ENCODE measurements around the gene CD86. TPM values are rescaled to one million over a fixed set of nuclear protein-coding genes. Genes with fewer than 3 reads are reported as not detected.
"Not testable (repeated sequence)": the region's sequence is repeated elsewhere in the genome, so short reads cannot be mapped to it uniquely, and the experiment has no call there.

The CD86 gene
- polyA plus RNA-seq, 4 donors = 0.89 to 3.1 (median 2.2) TPM

DNA sequence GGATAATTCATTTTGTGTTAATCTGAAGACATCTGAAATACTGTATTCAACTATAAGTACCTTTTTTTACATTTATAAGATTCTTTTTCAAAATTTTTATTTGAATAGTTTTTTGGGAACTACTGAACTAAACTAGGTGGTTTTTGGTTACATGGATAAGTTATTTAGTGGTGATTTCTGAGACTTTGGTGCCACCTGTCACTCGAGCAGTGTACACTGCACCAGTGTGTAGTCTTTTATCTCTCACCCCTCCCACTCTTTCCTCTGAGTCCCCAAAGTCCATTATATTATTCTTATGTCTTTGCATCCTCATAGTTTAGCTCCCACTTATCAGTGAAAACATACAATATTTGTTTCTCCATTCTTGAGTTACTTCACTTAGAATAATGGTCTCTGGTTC is 57.6 kb downstream of the CD86 start:
- Histone ChIP-seq H3K27ac (ENCODE audit: low read depth in 1 of 3, low read length in 2 of 3) (no peak overlapping the region), H3K4me1 (ENCODE audit: control insufficient read depth in 3 of 3, insufficient read depth in 2 of 3, low read depth in 1 of 3, low read length in 2 of 3) (no peaks in the 10 kb centered on the region), H3K27me3 (ENCODE audit: control insufficient read depth in 3 of 3, insufficient read depth in 3 of 3, low read length in 3 of 3) (no peaks in the 10 kb centered on the region), H3K9me3 (ENCODE audit: control insufficient read depth in 2 of 2, insufficient read depth in 1 of 2, low read depth in 1 of 2, low read length in 1 of 2) (peaks cover 0 to 4% of the 10 kb centered on the region in 2 donors), H3K4me3 (ENCODE audit: low read depth in 1 of 3, low read length in 3 of 3) (no peak overlapping the region), H3K36me3 (ENCODE audit: control insufficient read depth in 3 of 3, insufficient read depth in 2 of 3, low read depth in 1 of 3, low read length in 3 of 3) (no peaks in the 10 kb centered on the region)
- no peak for DNase-seq
- FAIRE-seq = no peak
- WGBS, 3 donors = 30 to 68% (median 48%) methylated on average over 1 of the region's 1 CpG

DNA sequence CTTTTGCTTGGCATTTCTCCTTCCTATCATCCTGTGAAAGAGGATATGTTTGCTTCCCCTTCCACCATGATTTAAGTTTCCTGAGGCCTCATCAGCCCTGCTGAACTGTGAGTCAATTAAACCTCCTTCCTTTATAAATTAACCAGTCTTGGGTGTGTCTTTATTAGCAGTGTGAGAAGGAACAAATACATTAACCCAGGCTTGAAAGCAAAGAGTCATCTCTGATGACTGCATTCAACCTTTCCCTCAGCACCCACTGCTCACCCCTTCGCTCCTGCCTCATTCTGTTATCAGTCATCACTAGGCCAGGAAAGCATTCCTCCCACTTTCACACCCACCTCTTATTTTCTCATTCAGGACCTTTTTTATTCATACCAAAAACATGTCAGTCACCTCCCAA is 68.7 kb downstream of the CD86 start:
- DNase-seq (peak in 1 of 2 donors; percentile 53), FAIRE-seq (no peak)
- Histone ChIP-seq H3K27ac (ENCODE audit: low read depth in 1 of 3, low read length in 2 of 3) (no peak overlapping the region), H3K4me3 (ENCODE audit: low read depth in 1 of 3, low read length in 3 of 3) (no peak overlapping the region), H3K9me3 (ENCODE audit: control insufficient read depth in 2 of 2, insufficient read depth in 1 of 2, low read depth in 1 of 2, low read length in 1 of 2) (peaks cover 0 to 13% of the 10 kb centered on the region in 2 donors), H3K36me3 (ENCODE audit: control insufficient read depth in 3 of 3, insufficient read depth in 2 of 3, low read depth in 1 of 3, low read length in 3 of 3) (no peaks in the 10 kb centered on the region), H3K27me3 (ENCODE audit: control insufficient read depth in 3 of 3, insufficient read depth in 3 of 3, low read length in 3 of 3) (no peaks in the 10 kb centered on the region), H3K4me1 (ENCODE audit: control insufficient read depth in 3 of 3, insufficient read depth in 2 of 3, low read depth in 1 of 3, low read length in 2 of 3) (no peaks in the 10 kb centered on the region)
- 19 to 61% (median 38%) methylated on average over 1 of the region's 1 CpG for WGBS, 3 donors

DNA sequence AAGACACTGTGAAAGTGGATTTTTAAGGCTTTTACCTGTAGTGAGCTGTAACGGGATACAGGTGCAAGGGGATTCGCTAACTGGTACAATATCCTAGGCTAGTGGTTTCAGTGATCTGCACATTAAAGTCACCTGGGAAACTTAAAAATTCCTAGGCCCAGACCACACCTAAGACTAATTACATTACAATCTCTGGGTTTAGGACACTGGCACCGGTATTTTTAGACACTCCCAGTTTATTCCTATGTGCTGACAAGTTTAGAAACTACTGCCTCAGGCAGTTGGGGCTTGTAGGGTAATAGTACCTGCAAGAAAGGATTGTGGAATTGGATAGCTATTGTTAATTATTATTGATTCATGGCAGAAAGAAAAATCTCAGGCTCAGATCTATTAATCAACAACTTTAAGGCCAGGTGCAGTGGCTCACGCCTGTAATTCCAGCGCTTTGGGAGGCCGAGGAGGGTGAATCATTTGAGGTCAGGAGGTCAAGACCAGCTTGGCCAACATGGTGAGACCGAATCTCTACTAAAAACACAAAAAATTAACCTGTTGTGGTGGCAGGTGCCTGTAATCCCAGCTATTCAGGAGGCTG is 77.9 kb downstream of the CD86 start:
- Histone ChIP-seq H3K27ac (ENCODE audit: low read depth in 1 of 3, low read length in 2 of 3) (no peak overlapping the region), H3K4me3 (ENCODE audit: low read depth in 1 of 3, low read length in 3 of 3) (no peak overlapping the region), H3K9me3 (ENCODE audit: control insufficient read depth in 2 of 2, insufficient read depth in 1 of 2, low read depth in 1 of 2, low read length in 1 of 2) (peaks cover 0 to 4% of the 10 kb centered on the region in 2 donors), H3K36me3 (ENCODE audit: control insufficient read depth in 3 of 3, insufficient read depth in 2 of 3, low read depth in 1 of 3, low read length in 3 of 3) (no peaks in the 10 kb centered on the region), H3K27me3 (ENCODE audit: control insufficient read depth in 3 of 3, insufficient read depth in 3 of 3, low read length in 3 of 3) (no peaks in the 10 kb centered on the region), H3K4me1 (ENCODE audit: control insufficient read depth in 3 of 3, insufficient read depth in 2 of 3, low read depth in 1 of 3, low read length in 2 of 3) (no peaks in the 10 kb centered on the region)
- DNase-seq (no peak), FAIRE-seq (no peak)
- WGBS, 3 donors = 36 to 70% (median 50%) methylated on average over 7 of the region's 7 CpGs

DNA sequence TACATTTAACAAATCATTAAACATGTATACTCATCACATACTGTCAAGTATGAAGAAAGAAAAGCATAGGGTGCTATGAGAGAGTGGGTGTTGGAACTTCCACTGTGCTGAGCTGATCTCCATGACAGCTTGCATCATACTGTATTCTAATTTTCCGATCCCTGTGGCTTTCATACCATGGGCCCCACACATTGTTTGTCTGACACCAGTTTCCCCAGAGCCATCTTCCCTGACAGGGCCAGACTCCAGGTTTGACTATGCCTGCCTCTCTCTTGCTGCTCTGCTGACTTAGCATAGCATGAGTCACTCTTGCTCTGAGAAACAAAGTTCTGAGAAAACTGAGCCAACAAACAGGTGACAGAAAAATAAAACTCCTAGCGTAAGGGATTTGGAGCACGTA is 91.3 kb downstream of the CD86 start:
- WGBS, 3 donors = 77 to 93% (median 84%) methylated on average over 3 of the region's 3 CpGs
- peaks cover 0 to 5% of the 10 kb centered on the region in 2 donors for H3K9me3 ChIP-seq (ENCODE audit: control insufficient read depth in 2 of 2, insufficient read depth in 1 of 2, low read depth in 1 of 2, low read length in 1 of 2)

DNA sequence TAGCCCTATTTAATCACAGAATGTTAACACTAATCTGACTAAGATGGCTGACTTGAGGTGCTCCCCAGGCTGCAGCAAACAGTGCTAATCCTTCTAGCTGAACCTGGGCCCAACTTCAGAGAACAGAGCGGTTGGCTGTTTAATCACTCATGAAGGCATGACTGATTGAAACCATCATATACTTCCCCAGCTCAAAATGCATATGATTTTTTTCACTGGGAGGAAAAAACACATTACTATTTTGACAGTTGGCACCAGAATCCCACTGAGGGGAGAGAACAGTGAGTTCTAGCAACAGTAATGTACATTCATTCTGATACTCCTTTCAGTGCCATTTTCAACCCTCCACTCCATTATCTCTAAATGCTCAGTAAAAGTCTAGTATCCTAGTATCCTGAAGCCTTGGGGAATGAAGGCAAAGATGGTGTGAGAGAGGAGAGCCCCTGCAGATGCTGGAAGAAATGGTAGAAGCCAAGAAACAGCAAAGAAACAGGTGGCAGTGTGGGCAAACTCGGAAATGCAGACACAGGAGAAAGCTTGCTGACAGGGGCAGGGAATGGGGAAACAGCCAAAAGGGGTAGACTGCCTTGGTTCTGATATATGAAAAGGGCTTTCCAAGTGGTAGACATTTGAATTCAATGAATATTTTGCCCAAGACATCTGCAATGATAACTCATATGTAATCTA is 93.9 kb downstream of the CD86 start:
- Histone ChIP-seq H3K36me3 (ENCODE audit: control insufficient read depth in 3 of 3, insufficient read depth in 2 of 3, low read depth in 1 of 3, low read length in 3 of 3) (no peaks in the 10 kb centered on the region), H3K27me3 (ENCODE audit: control insufficient read depth in 3 of 3, insufficient read depth in 3 of 3, low read length in 3 of 3) (no peaks in the 10 kb centered on the region), H3K9me3 (ENCODE audit: control insufficient read depth in 2 of 2, insufficient read depth in 1 of 2, low read depth in 1 of 2, low read length in 1 of 2) (peaks cover 0 to 10% of the 10 kb centered on the region in 2 donors), H3K27ac (ENCODE audit: low read depth in 1 of 3, low read length in 2 of 3) (no peak overlapping the region), H3K4me3 (ENCODE audit: low read depth in 1 of 3, low read length in 3 of 3) (no peak overlapping the region), H3K4me1 (ENCODE audit: control insufficient read depth in 3 of 3, insufficient read depth in 2 of 3, low read depth in 1 of 3, low read length in 2 of 3) (no peaks in the 10 kb centered on the region)
- DNase-seq (no peak), FAIRE-seq (no peak)
- 75 to 84% (median 78%) methylated on average over 2 of the region's 2 CpGs for WGBS, 3 donors

More for the DNA sequence above, 91.3 kb downstream of the CD86 start:
- Histone ChIP-seq H3K36me3 (ENCODE audit: control insufficient read depth in 3 of 3, insufficient read depth in 2 of 3, low read depth in 1 of 3, low read length in 3 of 3) (no peaks in the 10 kb centered on the region), H3K27ac (ENCODE audit: low read depth in 1 of 3, low read length in 2 of 3) (no peak overlapping the region), H3K4me3 (ENCODE audit: low read depth in 1 of 3, low read length in 3 of 3) (no peak overlapping the region), H3K27me3 (ENCODE audit: control insufficient read depth in 3 of 3, insufficient read depth in 3 of 3, low read length in 3 of 3) (no peaks in the 10 kb centered on the region), H3K4me1 (ENCODE audit: control insufficient read depth in 3 of 3, insufficient read depth in 2 of 3, low read depth in 1 of 3, low read length in 2 of 3) (no peaks in the 10 kb centered on the region)
- no peak for FAIRE-seq
- no peak for DNase-seq

DNA sequence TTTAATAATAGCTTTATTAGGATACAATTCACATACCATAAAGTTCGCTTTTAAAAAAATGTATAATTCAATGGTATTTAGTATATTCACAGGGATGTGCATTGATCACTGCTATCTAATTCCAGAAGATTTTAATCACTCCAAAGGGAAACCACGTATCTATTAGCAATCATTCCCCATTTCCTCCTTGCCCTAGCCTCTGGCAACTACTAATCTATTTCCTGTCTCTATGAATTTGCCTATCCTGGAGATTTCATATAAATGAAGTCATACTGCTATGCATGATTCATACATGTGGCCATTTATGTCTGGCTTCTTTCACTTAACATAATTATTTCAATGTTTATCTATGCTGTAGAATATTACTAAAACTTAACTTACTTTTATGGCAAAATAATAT is 96.3 kb downstream of the CD86 start:
- peaks cover 0 to 17% of the 10 kb centered on the region in 2 donors for H3K9me3 ChIP-seq (ENCODE audit: control insufficient read depth in 2 of 2, insufficient read depth in 1 of 2, low read depth in 1 of 2, low read length in 1 of 2)
- no peaks in the 10 kb centered on the region for H3K4me1 ChIP-seq (ENCODE audit: control insufficient read depth in 3 of 3, insufficient read depth in 2 of 3, low read depth in 1 of 3, low read length in 2 of 3)
- H3K27ac ChIP-seq (ENCODE audit: low read depth in 1 of 3, low read length in 2 of 3) = no peak overlapping the region
- FAIRE-seq (no peak), DNase-seq (no peak)
- no peaks in the 10 kb centered on the region for H3K36me3 ChIP-seq (ENCODE audit: control insufficient read depth in 3 of 3, insufficient read depth in 2 of 3, low read depth in 1 of 3, low read length in 3 of 3)
- no peak overlapping the region for H3K4me3 ChIP-seq (ENCODE audit: low read depth in 1 of 3, low read length in 3 of 3)
- WGBS, 3 donors = 56 to 77% (median 62%) methylated on average over 2 of the region's 2 CpGs
- H3K27me3 ChIP-seq (ENCODE audit: control insufficient read depth in 3 of 3, insufficient read depth in 3 of 3, low read length in 3 of 3) = no peaks in the 10 kb centered on the region

DNA sequence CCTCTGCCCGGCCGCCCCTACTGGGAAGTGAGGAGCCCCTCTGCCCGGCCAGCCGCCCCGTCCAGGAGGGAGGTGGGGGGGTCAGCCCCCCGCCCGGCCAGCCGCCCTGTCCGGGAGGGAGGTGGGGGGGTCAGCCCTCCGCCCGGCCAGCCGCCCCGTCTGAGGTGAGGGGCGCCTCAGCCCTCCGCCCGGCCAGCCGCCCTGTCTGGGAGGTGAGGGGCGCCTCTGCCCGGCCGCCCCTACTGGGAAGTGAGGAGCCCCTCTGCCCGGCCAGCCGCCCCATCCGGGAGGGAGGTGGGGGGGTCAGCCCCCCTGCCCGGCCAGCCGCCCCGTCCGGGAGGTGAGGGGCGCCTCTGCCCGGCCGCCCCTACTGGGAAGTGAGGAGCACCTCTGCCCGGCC is 109.8 kb downstream of the CD86 start:
- WGBS, 3 donors = 92 to 100% (median 93%) methylated on average over 2 to 25 of the region's 31 CpGs
- H3K27me3 ChIP-seq (ENCODE audit: control insufficient read depth in 3 of 3, insufficient read depth in 3 of 3, low read length in 3 of 3); DNase-seq; H3K36me3 ChIP-seq (ENCODE audit: control insufficient read depth in 3 of 3, insufficient read depth in 2 of 3, low read depth in 1 of 3, low read length in 3 of 3); FAIRE-seq; H3K9me3 ChIP-seq (ENCODE audit: control insufficient read depth in 2 of 2, insufficient read depth in 1 of 2, low read depth in 1 of 2, low read length in 1 of 2); H3K4me1 ChIP-seq (ENCODE audit: control insufficient read depth in 3 of 3, insufficient read depth in 2 of 3, low read depth in 1 of 3, low read length in 2 of 3); H3K27ac ChIP-seq (ENCODE audit: low read depth in 1 of 3, low read length in 2 of 3); H3K4me3 ChIP-seq (ENCODE audit: low read depth in 1 of 3, low read length in 3 of 3): not testable (repeated sequence)

DNA sequence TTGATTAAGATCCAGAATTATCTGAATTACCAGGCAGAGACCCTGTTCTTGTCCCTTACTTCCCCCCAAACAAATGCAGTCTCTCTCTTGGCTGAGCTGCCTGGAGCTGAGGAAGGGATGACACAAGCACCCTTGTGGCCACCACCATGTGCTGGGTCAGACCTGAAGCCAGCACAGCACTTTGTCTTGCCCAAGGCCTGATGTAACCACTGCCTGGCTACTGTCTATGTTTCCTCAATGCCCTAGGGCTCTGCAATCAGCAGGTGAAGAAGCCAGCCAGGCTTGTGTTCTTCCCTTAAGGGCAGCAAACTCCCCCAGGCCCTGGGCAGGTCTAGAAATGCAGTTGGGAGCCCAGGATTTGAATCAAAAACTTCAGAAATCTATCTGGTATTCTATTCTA is 112.5 kb downstream of the CD86 start:
- H3K27me3 ChIP-seq (ENCODE audit: control insufficient read depth in 3 of 3, insufficient read depth in 3 of 3, low read length in 3 of 3) = no peaks in the 10 kb centered on the region
- no peak overlapping the region for H3K4me3 ChIP-seq (ENCODE audit: low read depth in 1 of 3, low read length in 3 of 3)
- no peaks in the 10 kb centered on the region for H3K36me3 ChIP-seq (ENCODE audit: control insufficient read depth in 3 of 3, insufficient read depth in 2 of 3, low read depth in 1 of 3, low read length in 3 of 3)
- H3K9me3 ChIP-seq (ENCODE audit: control insufficient read depth in 2 of 2, insufficient read depth in 1 of 2, low read depth in 1 of 2, low read length in 1 of 2) = peaks cover 0 to 6% of the 10 kb centered on the region in 2 donors
- no peak overlapping the region for H3K27ac ChIP-seq (ENCODE audit: low read depth in 1 of 3, low read length in 2 of 3)
- DNase-seq = no peak
- FAIRE-seq = no peak
- H3K4me1 ChIP-seq (ENCODE audit: control insufficient read depth in 3 of 3, insufficient read depth in 2 of 3, low read depth in 1 of 3, low read length in 2 of 3) = no peaks in the 10 kb centered on the region

DNA sequence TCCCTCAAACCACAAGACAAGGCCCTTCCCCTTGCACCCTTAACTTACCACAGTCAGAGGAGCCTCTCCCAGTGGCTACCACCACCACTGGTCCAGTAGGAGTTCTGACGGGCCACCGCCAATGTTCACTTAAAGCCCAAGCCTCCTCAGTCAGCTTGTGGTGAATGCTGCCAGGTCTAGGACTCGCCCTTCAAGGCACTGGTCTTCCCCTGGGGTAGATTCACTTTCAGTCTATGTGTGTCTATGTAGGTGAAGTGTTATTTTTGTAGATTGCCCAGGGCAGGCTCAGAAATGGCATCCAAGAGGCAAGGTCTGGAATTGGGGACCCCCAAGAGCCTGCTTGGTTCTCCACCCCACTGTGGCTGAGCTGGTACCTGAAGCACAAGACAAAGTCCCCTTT is 112.9 kb downstream of the CD86 start:
- FAIRE-seq (no peak), DNase-seq (no peak)
- Histone ChIP-seq H3K36me3 (ENCODE audit: control insufficient read depth in 3 of 3, insufficient read depth in 2 of 3, low read depth in 1 of 3, low read length in 3 of 3) (no peaks in the 10 kb centered on the region), H3K4me1 (ENCODE audit: control insufficient read depth in 3 of 3, insufficient read depth in 2 of 3, low read depth in 1 of 3, low read length in 2 of 3) (no peaks in the 10 kb centered on the region), H3K27ac (ENCODE audit: low read depth in 1 of 3, low read length in 2 of 3) (no peak overlapping the region), H3K9me3 (ENCODE audit: control insufficient read depth in 2 of 2, insufficient read depth in 1 of 2, low read depth in 1 of 2, low read length in 1 of 2) (peaks cover 0 to 6% of the 10 kb centered on the region in 2 donors), H3K27me3 (ENCODE audit: control insufficient read depth in 3 of 3, insufficient read depth in 3 of 3, low read length in 3 of 3) (no peaks in the 10 kb centered on the region), H3K4me3 (ENCODE audit: low read depth in 1 of 3, low read length in 3 of 3) (no peak overlapping the region)
- 82 to 88% (median 87%) methylated on average over 3 of the region's 3 CpGs for WGBS, 3 donors

Data from small intestine (tissue), 7 donors.